DOHH2 (cell line): ENCODE results near the gene SNRPF.

Experiments
- H3F3A ChIP-seq: fragments of 200-600 bp; sonication (generic), shearing (Covaris generic); 2 replicates; pipeline ENCODE4 v1.6.0; 2016; ENCODE audit warnings: antibody characterized with exemption, mild to moderate bottlenecking; ENCODE audit not compliant: control insufficient read depth, insufficient read depth
- H3K27ac ChIP-seq: fragments of 200-600 bp; sonication (generic); 2 replicates; pipeline ENCODE4 v1.5.1; 2014; ENCODE audit warnings: low read depth, mild to moderate bottlenecking, low read length, moderate library complexity
- H3K27me3 ChIP-seq: fragments of 200-600 bp; sonication (generic); 2 replicates; pipeline ENCODE4 v1.6.1; 2014; ENCODE audit warnings: mild to moderate bottlenecking, low read length, mixed read lengths; ENCODE audit not compliant: control insufficient read depth
- H3K36me3 ChIP-seq: fragments of 200-600 bp; sonication (generic); 2 replicates; pipeline ENCODE4 v1.6.1; 2014; ENCODE audit warnings: mild to moderate bottlenecking, low read length, moderate library complexity, mixed read lengths; ENCODE audit not compliant: control insufficient read depth
- H3K4me1 ChIP-seq: fragments of 200-600 bp; sonication (generic); 2 replicates; pipeline ENCODE4 v1.6.1; 2014; ENCODE audit warnings: mild to moderate bottlenecking, low read length, mixed read lengths; ENCODE audit not compliant: control insufficient read depth
- H3K4me2 ChIP-seq: fragments of 200-600 bp; sonication (generic); 2 replicates; pipeline ENCODE4 v1.6.0; 2014; ENCODE audit warnings: mild to moderate bottlenecking, low read length, moderate library complexity
- H3K4me3 ChIP-seq: fragments of 200-600 bp; sonication (generic); 2 replicates; pipeline ENCODE4 v1.5.1; 2014; ENCODE audit warnings: mild to moderate bottlenecking, low read length, mixed read lengths
- H3K79me2 ChIP-seq: fragments of 200-600 bp; sonication (generic); 2 replicates; pipeline ENCODE4 v1.6.1; 2014; ENCODE audit warnings: mild to moderate bottlenecking, low read length, mixed read lengths; ENCODE audit not compliant: control insufficient read depth
- H3K9me2 ChIP-seq: fragments of 200-600 bp; sonication (generic); replicated peaks from 2 replicates; pipeline ENCODE4 v1.6.1; 2014; ENCODE audit warnings: mild to moderate bottlenecking, low read length, mixed read lengths; ENCODE audit not compliant: control insufficient read depth
- H3K9me3 ChIP-seq: fragments of 200-600 bp; sonication (generic); 2 replicates; pipeline ENCODE4 v1.6.1; 2014; ENCODE audit warnings: antibody characterized with exemption, low read length, mixed read lengths; ENCODE audit not compliant: control insufficient read depth, insufficient read depth
- H4K20me1 ChIP-seq: fragments of 200-600 bp; sonication (generic); 2 replicates; pipeline ENCODE4 v1.6.0; 2014; ENCODE audit warnings: low read depth, mild to moderate bottlenecking, antibody characterized with exemption, low read length, moderate library complexity; ENCODE audit not compliant: control insufficient read depth, insufficient read depth
- CTCF ChIP-seq: fragments of 200-600 bp; sonication (generic); IDR thresholded peaks from one replicate; pipeline ENCODE4 v1.5.1; 2014; ENCODE audit warnings: antibody characterized with exemption, mild to moderate bottlenecking, low read depth, low read length; ENCODE audit not compliant: poor library complexity, severe bottlenecking
- EZH2phosphoT487 ChIP-seq: fragments of 200-600 bp; sonication (generic); IDR thresholded peaks from 2 replicates; pipeline ENCODE4 v1.6.1; 2017; ENCODE audit warnings: borderline replicate concordance, mild to moderate bottlenecking, antibody characterized with exemption, low read length, moderate library complexity, mixed read lengths

The SNRPF gene

GRCh38 chr12:95815632-95816212 lies 43.0 kb upstream of the SNRPF start:
- no peaks in the 10 kb centered on the region for H3K79me2 ChIP-seq
- H3K36me3 ChIP-seq: no peaks in the 10 kb centered on the region
- no peaks in the 10 kb centered on the region for H3K9me2 ChIP-seq
- H4K20me1 ChIP-seq: no peaks in the 10 kb centered on the region
- no peak for TF ChIP-seq EZH2phosphoT487
- TF ChIP-seq CTCF: peak; percentile 68
- no peak overlapping the region for H3K27ac ChIP-seq
- no peaks in the 10 kb centered on the region for H3F3A ChIP-seq
- H3K27me3 ChIP-seq: peaks cover 14% of the 10 kb centered on the region
- H3K9me3 ChIP-seq: no peaks in the 10 kb centered on the region
- no peaks in the 10 kb centered on the region for H3K4me1 ChIP-seq
- no peak overlapping the region for H3K4me2 ChIP-seq
- H3K4me3 ChIP-seq: no peak overlapping the region

- Histone ChIP-seq H4K20me1 (no peaks in the 10 kb centered on the region), H3K27me3 (peaks cover 21% of the 10 kb centered on the region), H3K9me2 (no peaks in the 10 kb centered on the region), H3K4me3 (no peak overlapping the region), H3K4me2 (no peak overlapping the region), H3F3A (no peaks in the 10 kb centered on the region), H3K4me1 (no peaks in the 10 kb centered on the region), H3K36me3 (no peaks in the 10 kb centered on the region), H3K9me3 (no peaks in the 10 kb centered on the region), H3K79me2 (no peaks in the 10 kb centered on the region), H3K27ac (no peak overlapping the region)
- TF ChIP-seq EZH2phosphoT487: no peak
Measured at GRCh38 chr12:95820096-95820703, 38.6 kb upstream of the SNRPF start.

GRCh38 chr12:95829395-95829794 lies 29.4 kb upstream of the SNRPF start:
- Histone ChIP-seq H3K79me2 (no peaks in the 10 kb centered on the region), H3K36me3 (no peaks in the 10 kb centered on the region), H3K4me2 (no peak overlapping the region), H4K20me1 (no peaks in the 10 kb centered on the region), H3K9me3 (no peaks in the 10 kb centered on the region), H3K4me1 (no peaks in the 10 kb centered on the region), H3F3A (no peaks in the 10 kb centered on the region), H3K9me2 (no peaks in the 10 kb centered on the region), H3K27ac (no peak overlapping the region), H3K27me3 (peaks cover 26% of the 10 kb centered on the region), H3K4me3 (no peak overlapping the region)
- TF ChIP-seq EZH2phosphoT487 (no peak), CTCF (no peak)

GRCh38 chr12:95830335-95831089 lies 28.2 kb upstream of the SNRPF start:
- Histone ChIP-seq H3K27me3 (peaks cover 29% of the 10 kb centered on the region), H3K4me2 (no peak overlapping the region), H3K4me3 (no peak overlapping the region), H3F3A (no peaks in the 10 kb centered on the region), H3K79me2 (no peaks in the 10 kb centered on the region), H3K9me2 (no peaks in the 10 kb centered on the region), H3K4me1 (no peaks in the 10 kb centered on the region), H4K20me1 (no peaks in the 10 kb centered on the region), H3K36me3 (no peaks in the 10 kb centered on the region), H3K27ac (no peak overlapping the region), H3K9me3 (no peaks in the 10 kb centered on the region)
- TF ChIP-seq EZH2phosphoT487: no peak
- TF ChIP-seq CTCF: no peak
